Lung microvascular endothelial cell (primary cell): ENCODE data around the gene ZNF628. TPM values are rescaled to one million over a fixed set of nuclear protein-coding genes. Genes with fewer than 3 reads are reported as not detected.

Experiments used
- DNase-seq, 2 donors: peaks; one replicate each; pipeline versions ENCODE4 v3.0.0 to v3.0.0-alpha.2; 2010; ENCODE audit warnings: low read depth in 2 of 2
- total RNA-seq: library from RNA; depleted of rRNA; stranded (reverse); fragments of >200 nt; gene quantifications from 2 replicates; pipeline ENCODE4 v1.2.1, GENCODE V29; 2014

The ZNF628 gene
- total RNA-seq, 1 donor from 2014 or later = 0.79 TPM

DNA sequence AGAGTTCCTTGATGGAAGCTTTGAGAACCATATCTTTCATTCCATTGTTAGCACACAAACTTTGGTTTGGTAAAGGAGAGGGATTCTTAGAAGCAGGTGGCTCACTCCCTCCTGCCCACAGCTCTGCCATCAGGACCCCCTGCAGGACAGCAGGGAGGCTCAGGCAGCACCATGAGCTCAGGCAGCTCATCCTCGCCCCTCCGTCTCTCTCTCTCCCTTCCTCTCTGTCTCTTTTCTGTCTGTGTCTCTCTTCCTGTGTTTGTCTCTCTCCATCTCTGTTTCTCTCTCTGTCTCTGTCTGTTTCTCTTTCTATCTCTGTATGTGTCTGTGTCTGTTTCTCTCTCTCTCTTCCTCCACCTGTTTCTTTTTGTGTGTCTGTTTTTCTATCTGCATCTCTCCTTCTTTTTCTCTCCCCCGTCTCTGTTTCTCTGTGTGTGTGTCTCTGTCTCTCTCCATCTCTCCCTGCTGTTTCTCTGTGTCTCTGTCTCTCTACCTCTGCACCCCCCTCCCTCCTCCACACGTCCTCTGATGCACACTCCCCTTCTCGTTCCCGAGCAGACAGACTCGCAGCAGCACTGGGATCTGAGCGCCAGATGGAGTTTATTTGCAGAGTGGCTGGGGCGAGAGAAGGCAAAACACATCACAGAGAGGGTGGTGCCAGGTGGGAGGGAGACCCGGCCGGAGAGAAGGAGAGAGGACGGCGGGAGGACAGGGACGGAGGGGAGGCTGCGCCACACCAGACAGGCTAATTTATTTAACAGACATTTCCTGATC is 51.8 kb downstream of the ZNF628 start:
- DNase-seq = peak in 1 of 2 donors; percentile 23

DNA sequence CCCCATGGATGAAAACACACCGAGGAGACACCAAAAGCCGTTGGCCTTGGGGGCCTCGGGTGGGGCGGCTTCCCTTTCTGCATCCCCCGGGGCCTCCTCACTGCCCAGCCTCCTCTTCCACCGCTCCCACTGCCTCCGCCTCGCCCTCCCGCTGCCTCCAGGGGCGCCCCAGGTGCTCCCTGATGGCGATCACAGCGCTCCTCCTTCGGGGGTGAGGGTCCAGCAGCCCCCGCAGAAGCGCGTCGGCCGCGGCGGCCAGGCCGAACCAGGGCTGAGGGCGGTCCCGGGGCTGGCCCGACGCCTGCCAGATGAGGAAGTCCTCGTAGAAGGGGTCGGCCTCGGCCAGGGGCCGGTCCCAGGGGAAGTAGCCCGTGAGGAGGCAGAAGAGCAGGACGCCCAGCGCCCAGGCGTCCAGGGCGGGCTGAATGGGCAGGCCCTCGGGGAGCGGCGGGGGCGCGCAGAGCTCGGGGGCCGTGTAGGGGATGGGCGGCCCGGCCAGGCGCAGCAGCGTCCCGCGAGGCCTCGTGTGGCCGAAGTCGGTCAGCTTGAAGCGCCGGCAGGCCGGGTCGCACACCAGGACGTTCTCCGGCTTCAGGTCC is 53.3 kb downstream of the ZNF628 start:
- no peak for DNase-seq

DNA sequence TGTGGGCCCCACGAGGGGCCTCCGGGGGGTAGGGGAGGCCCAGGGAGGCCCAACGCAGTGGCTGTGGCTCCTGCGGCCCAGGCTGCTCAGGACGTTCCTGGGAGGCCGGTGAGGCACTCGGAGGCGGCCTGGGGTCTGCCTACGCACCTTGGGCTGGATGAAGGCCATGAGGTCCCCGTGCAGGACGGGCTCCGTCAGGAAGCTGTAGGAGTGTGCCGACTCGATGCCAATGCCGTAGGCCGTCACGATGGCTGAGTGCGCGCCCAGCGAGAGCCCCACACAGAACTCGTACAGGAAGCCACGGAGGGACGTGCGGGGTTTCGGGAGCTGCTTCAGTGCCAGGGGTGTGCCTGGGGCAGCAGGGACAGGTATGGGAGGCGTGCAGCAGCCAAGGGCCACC is 54.6 kb downstream of the ZNF628 start:
- DNase-seq = no peak

Other genes with a start within 250 kb of the ZNF628 start
- 0.44 and 0.99 TPM in 2 replicates for gene TMEM86B, start 247.9 kb upstream of the ZNF628 start, total RNA-seq
- 16.1 and 24.8 TPM in 2 replicates for gene PPP6R1, start 217.6 kb upstream of the ZNF628 start, total RNA-seq
- gene HSPBP1, start 196.5 kb upstream of the ZNF628 start, total RNA-seq = 17.2 and 19.0 TPM in 2 replicates
- under 0.01 and 1.2 TPM in 2 replicates for gene BRSK1, start 192.6 kb upstream of the ZNF628 start, total RNA-seq
- gene TMEM150B, start 151.3 kb upstream of the ZNF628 start, total RNA-seq = not detected in 2 replicates
- gene KMT5C, start 136.7 kb upstream of the ZNF628 start, total RNA-seq = 2.2 and 3.0 TPM in 2 replicates
- not detected in 2 replicates for gene COX6B2, start 121.9 kb upstream of the ZNF628 start, total RNA-seq
- not detected in 2 replicates for gene GARIN5B, start 113.4 kb upstream of the ZNF628 start, total RNA-seq
- under 0.01 TPM in 1 of 2 replicates, not detected in the other for gene IL11, start 106.2 kb upstream of the ZNF628 start, total RNA-seq
- not detected in 2 replicates for gene TMEM190, start 99.8 kb upstream of the ZNF628 start, total RNA-seq
- 0.22 and 0.40 TPM in 2 replicates for gene TMEM238, start 92.3 kb upstream of the ZNF628 start, total RNA-seq
- 118 and 119 TPM in 2 replicates for gene RPL28, start 90.7 kb upstream of the ZNF628 start, total RNA-seq
- 44.4 and 76.5 TPM in 2 replicates for gene UBE2S, start 68.8 kb upstream of the ZNF628 start, total RNA-seq
- not detected in 2 replicates for gene SHISA7, start 33.3 kb upstream of the ZNF628 start, total RNA-seq
- gene ISOC2, start 15.0 kb upstream of the ZNF628 start, total RNA-seq = 60.7 and 61.9 TPM in 2 replicates
- not detected in 2 replicates for gene C19orf85, start 11.9 kb upstream of the ZNF628 start, total RNA-seq
- gene NAT14, start 8.6 kb downstream of the ZNF628 start, total RNA-seq = 5.2 and 7.2 TPM in 2 replicates
- gene SSC5D, start 11.8 kb downstream of the ZNF628 start, total RNA-seq = 0.22 TPM in 1 of 2 replicates, not detected in the other
- not detected in 2 replicates for gene SBK2, start 60.5 kb downstream of the ZNF628 start, total RNA-seq
- 0.20 and 0.22 TPM in 2 replicates for gene SBK3, start 68.9 kb downstream of the ZNF628 start, total RNA-seq
- gene ZNF579, start 104.2 kb downstream of the ZNF628 start, total RNA-seq = 2.4 and 2.6 TPM in 2 replicates
- 1.5 and 3.2 TPM in 2 replicates for gene FIZ1, start 122.9 kb downstream of the ZNF628 start, total RNA-seq
- 7.0 and 11.5 TPM in 2 replicates for gene ZNF524, start 123.7 kb downstream of the ZNF628 start, total RNA-seq
- 0.44 and 0.79 TPM in 2 replicates for gene ZNF865, start 129.0 kb downstream of the ZNF628 start, total RNA-seq
- gene ZNF784, start 147.9 kb downstream of the ZNF628 start, total RNA-seq = 2.8 and 4.8 TPM in 2 replicates
- 1.3 and 2.0 TPM in 2 replicates for gene ZNF580, start 164.4 kb downstream of the ZNF628 start, total RNA-seq
- gene ZNF581, start 167.0 kb downstream of the ZNF628 start, total RNA-seq = 18.3 and 20.9 TPM in 2 replicates
- gene CCDC106, start 171.6 kb downstream of the ZNF628 start, total RNA-seq = 5.9 and 10.7 TPM in 2 replicates
- 61.9 and 62.9 TPM in 2 replicates for gene U2AF2, start 178.4 kb downstream of the ZNF628 start, total RNA-seq
- gene EPN1, start 198.6 kb downstream of the ZNF628 start, total RNA-seq = 20.7 and 27.0 TPM in 2 replicates